PFSK-1 (cell line): Measurements from ENCODE around the gene CAMK1D.

Experiments
- POLR2AphosphoS5 ChIP-seq: IDR thresholded peaks from 2 replicates; pipeline ENCODE4 v1.6.1; 2012; ENCODE audit warnings: low read depth, mild to moderate bottlenecking, control low read depth, low read length, moderate library complexity
- TAF1 ChIP-seq: IDR thresholded peaks from 2 replicates; pipeline ENCODE4 v1.6.1; 2012; ENCODE audit warnings: low read length, control low read depth, borderline replicate concordance; ENCODE audit not compliant: insufficient read depth
- TF ChIP-seq, protein P1 (sequence below), 2 experiments: IDR thresholded peaks; 2 replicates each; pipeline versions ENCODE4 v1.6.1 to v1.8.0; 2011 to 2012; ENCODE audit warnings: low read depth in 2 of 2, low read length in 2 of 2, control low read depth in 1 of 2, inconsistent platforms in 1 of 2, mild to moderate bottlenecking in 1 of 2, moderate library complexity in 1 of 2; ENCODE audit not compliant: insufficient read depth in 1 of 2

DNA sequence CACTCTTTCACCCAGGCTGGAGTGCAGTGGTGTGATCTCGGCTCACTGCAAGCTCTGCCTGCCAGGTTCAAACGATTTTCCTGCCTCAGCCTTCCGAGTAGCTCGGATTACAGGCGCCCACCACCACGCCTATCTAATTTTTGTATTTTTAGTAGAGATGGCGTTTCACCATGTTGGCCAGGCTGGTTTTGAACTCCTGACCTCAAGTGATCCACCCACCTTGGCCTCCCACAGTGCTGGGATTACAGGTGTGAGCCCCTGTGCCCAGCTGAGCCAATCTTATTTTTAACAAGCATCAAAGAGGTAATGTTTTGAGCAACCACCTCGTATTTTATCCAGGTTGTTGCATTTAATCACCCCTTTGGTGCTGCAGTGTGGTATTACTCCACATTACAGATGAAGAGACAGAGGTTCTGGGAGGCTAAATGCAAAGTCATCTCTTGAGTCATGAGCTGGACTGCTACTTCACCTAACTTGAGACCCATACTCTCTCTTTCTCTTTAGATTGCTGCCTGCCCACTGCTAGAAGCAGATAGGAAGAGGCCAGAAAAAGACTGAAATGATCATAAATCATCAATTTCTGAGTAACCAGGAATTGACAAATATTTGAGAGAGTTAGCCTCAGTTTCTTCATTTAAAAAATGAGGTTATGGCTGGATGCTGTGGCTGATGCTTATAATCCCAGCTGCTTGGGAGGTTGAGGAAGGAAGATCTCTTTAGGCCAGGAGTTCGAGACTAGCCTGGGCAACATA is 116.2 kb downstream of the CAMK1D start:
- TF ChIP-seq, protein P1, sequence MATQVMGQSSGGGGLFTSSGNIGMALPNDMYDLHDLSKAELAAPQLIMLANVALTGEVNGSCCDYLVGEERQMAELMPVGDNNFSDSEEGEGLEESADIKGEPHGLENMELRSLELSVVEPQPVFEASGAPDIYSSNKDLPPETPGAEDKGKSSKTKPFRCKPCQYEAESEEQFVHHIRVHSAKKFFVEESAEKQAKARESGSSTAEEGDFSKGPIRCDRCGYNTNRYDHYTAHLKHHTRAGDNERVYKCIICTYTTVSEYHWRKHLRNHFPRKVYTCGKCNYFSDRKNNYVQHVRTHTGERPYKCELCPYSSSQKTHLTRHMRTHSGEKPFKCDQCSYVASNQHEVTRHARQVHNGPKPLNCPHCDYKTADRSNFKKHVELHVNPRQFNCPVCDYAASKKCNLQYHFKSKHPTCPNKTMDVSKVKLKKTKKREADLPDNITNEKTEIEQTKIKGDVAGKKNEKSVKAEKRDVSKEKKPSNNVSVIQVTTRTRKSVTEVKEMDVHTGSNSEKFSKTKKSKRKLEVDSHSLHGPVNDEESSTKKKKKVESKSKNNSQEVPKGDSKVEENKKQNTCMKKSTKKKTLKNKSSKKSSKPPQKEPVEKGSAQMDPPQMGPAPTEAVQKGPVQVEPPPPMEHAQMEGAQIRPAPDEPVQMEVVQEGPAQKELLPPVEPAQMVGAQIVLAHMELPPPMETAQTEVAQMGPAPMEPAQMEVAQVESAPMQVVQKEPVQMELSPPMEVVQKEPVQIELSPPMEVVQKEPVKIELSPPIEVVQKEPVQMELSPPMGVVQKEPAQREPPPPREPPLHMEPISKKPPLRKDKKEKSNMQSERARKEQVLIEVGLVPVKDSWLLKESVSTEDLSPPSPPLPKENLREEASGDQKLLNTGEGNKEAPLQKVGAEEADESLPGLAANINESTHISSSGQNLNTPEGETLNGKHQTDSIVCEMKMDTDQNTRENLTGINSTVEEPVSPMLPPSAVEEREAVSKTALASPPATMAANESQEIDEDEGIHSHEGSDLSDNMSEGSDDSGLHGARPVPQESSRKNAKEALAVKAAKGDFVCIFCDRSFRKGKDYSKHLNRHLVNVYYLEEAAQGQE (IDR thresholded peaks at IDR 0.05; ENCODE audit: insufficient read depth in 1 of 2, low read depth in 2 of 2, low read length in 2 of 2): no peak
- TF ChIP-seq POLR2AphosphoS5: no peak
- no peak for TF ChIP-seq TAF1
